ENCODE measurements around the gene LHFPL6. TPM values are rescaled to one million over a fixed set of nuclear protein-coding genes. Genes with fewer than 3 reads are reported as not detected.

Gene LHFPL6
- total RNA-seq, 1 donor from 2014 or later: 49.1 TPM

- peak; percentile 51 for DNase-seq (ENCODE audit: low spot score)
Observed at GRCh38 chr13:39415008-39415802, 187.8 kb downstream of the LHFPL6 start.

- DNase-seq (ENCODE audit: low spot score): no peak
Observed at GRCh38 chr13:39414339-39414738, 188.7 kb downstream of the LHFPL6 start.

- no peak for DNase-seq (ENCODE audit: low spot score)
Observed at GRCh38 chr13:39411511-39411910, 191.5 kb downstream of the LHFPL6 start.

GRCh38 chr13:39410964-39411363 lies 192.0 kb downstream of the LHFPL6 start:
- DNase-seq (ENCODE audit: low spot score): no peak

GRCh38 chr13:39410096-39410901 lies 192.7 kb downstream of the LHFPL6 start:
- no peak for DNase-seq (ENCODE audit: low spot score)

- DNase-seq (ENCODE audit: low spot score): no peak
Observed at GRCh38 chr13:39408512-39408911, 194.5 kb downstream of the LHFPL6 start.

GRCh38 chr13:39407786-39408185 lies 195.2 kb downstream of the LHFPL6 start:
- no peak for DNase-seq (ENCODE audit: low spot score)

- DNase-seq (ENCODE audit: low spot score): no peak
Observed at GRCh38 chr13:39407138-39407537, 195.9 kb downstream of the LHFPL6 start.

- no peak for DNase-seq (ENCODE audit: low spot score)
Observed at GRCh38 chr13:39406688-39407087, 196.3 kb downstream of the LHFPL6 start.

GRCh38 chr13:39405596-39406205 lies 197.3 kb downstream of the LHFPL6 start:
- DNase-seq (ENCODE audit: low spot score): no peak

- DNase-seq (ENCODE audit: low spot score): no peak
Observed at GRCh38 chr13:39405107-39405506, 197.9 kb downstream of the LHFPL6 start.

- DNase-seq (ENCODE audit: low spot score): no peak
Observed at GRCh38 chr13:39403106-39403505, 199.9 kb downstream of the LHFPL6 start.

- DNase-seq (ENCODE audit: low spot score): no peak
Observed at GRCh38 chr13:39402221-39402970, 200.6 kb downstream of the LHFPL6 start.

- DNase-seq (ENCODE audit: low spot score): no peak
Observed at GRCh38 chr13:39401756-39402155, 201.2 kb downstream of the LHFPL6 start.

GRCh38 chr13:39401046-39401705 lies 201.8 kb downstream of the LHFPL6 start:
- DNase-seq (ENCODE audit: low spot score): no peak

GRCh38 chr13:39399102-39399501 lies 203.9 kb downstream of the LHFPL6 start:
- no peak for DNase-seq (ENCODE audit: low spot score)

GRCh38 chr13:39397896-39398265 lies 205.1 kb downstream of the LHFPL6 start:
- no peak for DNase-seq (ENCODE audit: low spot score)

- no peak for DNase-seq (ENCODE audit: low spot score)
Observed at GRCh38 chr13:39397226-39397895, 205.6 kb downstream of the LHFPL6 start.

- no peak for DNase-seq (ENCODE audit: low spot score)
Observed at GRCh38 chr13:39394796-39395678, 208.0 kb downstream of the LHFPL6 start.

GRCh38 chr13:39391761-39392160 lies 211.2 kb downstream of the LHFPL6 start:
- no peak for DNase-seq (ENCODE audit: low spot score)
